Brain microvascular endothelial cell (primary cell): Measurements from ENCODE around the gene BORCS5.

Source experiments
- DNase-seq: peaks from one replicate; pipeline ENCODE4 v3.0.0-alpha.2; 2020
- H3K27ac ChIP-seq: fragments of 250-450 bp; sonication (Bioruptor Pico); 2 replicates; pipeline ENCODE4 v1.5.1; 2020; ENCODE audit warnings: mild to moderate bottlenecking, moderate library complexity
- H3K27me3 ChIP-seq: fragments of 250-450 bp; sonication (Bioruptor Pico); replicated peaks from 2 replicates; pipeline ENCODE4 v1.5.1; 2020; ENCODE audit warnings: mild to moderate bottlenecking
- H3K36me3 ChIP-seq: fragments of 250-450 bp; sonication (Bioruptor Pico); replicated peaks from 2 replicates; pipeline ENCODE4 v1.5.1; 2020; ENCODE audit warnings: mild to moderate bottlenecking
- H3K4me3 ChIP-seq: 2 replicates; pipeline ENCODE4 v1.5.1; 2011; ENCODE audit warnings: low read depth, mild to moderate bottlenecking, control low read depth, low read length, moderate library complexity
- in situ Hi-C: cut with HindIII; loops from 2 replicates; pipeline ENCODE4 v1.10.0; 2017; ENCODE audit warnings: low sequenced_read_pairs, low pct_ligation_motif_present
- TF ChIP-seq, protein P1 (sequence below): IDR thresholded peaks from 2 replicates; pipeline ENCODE4 v1.5.1; 2011; ENCODE audit warnings: low read depth, mild to moderate bottlenecking, moderate library complexity, low read length, control low read depth, inconsistent platforms; ENCODE audit errors: missing control alignments

Gene BORCS5

GRCh38 chr12:12326262-12326661 lies 30.6 kb upstream of the BORCS5 start:
- TF ChIP-seq, protein P1, sequence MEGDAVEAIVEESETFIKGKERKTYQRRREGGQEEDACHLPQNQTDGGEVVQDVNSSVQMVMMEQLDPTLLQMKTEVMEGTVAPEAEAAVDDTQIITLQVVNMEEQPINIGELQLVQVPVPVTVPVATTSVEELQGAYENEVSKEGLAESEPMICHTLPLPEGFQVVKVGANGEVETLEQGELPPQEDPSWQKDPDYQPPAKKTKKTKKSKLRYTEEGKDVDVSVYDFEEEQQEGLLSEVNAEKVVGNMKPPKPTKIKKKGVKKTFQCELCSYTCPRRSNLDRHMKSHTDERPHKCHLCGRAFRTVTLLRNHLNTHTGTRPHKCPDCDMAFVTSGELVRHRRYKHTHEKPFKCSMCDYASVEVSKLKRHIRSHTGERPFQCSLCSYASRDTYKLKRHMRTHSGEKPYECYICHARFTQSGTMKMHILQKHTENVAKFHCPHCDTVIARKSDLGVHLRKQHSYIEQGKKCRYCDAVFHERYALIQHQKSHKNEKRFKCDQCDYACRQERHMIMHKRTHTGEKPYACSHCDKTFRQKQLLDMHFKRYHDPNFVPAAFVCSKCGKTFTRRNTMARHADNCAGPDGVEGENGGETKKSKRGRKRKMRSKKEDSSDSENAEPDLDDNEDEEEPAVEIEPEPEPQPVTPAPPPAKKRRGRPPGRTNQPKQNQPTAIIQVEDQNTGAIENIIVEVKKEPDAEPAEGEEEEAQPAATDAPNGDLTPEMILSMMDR = no peak
- no peak overlapping the region for H3K4me3 ChIP-seq
- in situ Hi-C loops = loop anchor here (25.0 kb wide), 1 partner anchor 239 kb away; no protein-coding TSS in a partner anchor

GRCh38 chr12:12327802-12328201 lies 29.1 kb upstream of the BORCS5 start:
- no peaks in the 10 kb centered on the region for H3K36me3 ChIP-seq
- in situ Hi-C loops = loop anchor here (25.0 kb wide), 1 partner anchor 241 kb away; no protein-coding TSS in a partner anchor
- H3K27ac ChIP-seq = no peak overlapping the region
- H3K4me3 ChIP-seq = no peak overlapping the region
- no peaks in the 10 kb centered on the region for H3K27me3 ChIP-seq
- peak; percentile 36 for DNase-seq
- TF ChIP-seq, protein P1 = peak; percentile 54

More at GRCh38 chr12:12326262-12326661, 30.6 kb upstream of the BORCS5 start:
- Histone ChIP-seq H3K27ac (no peak overlapping the region), H3K27me3 (no peaks in the 10 kb centered on the region), H3K36me3 (no peaks in the 10 kb centered on the region)
- no peak for DNase-seq

GRCh38 chr12:12331244-12331771 lies 25.6 kb upstream of the BORCS5 start:
- Histone ChIP-seq H3K27ac (no peak overlapping the region), H3K27me3 (no peaks in the 10 kb centered on the region), H3K4me3 (no peak overlapping the region), H3K36me3 (no peaks in the 10 kb centered on the region)
- in situ Hi-C loops = loop anchor here (25.0 kb wide), 1 partner anchor 244 kb away; no protein-coding TSS in a partner anchor
- DNase-seq = peak; percentile 24
- TF ChIP-seq, protein P1 = no peak

DNA sequence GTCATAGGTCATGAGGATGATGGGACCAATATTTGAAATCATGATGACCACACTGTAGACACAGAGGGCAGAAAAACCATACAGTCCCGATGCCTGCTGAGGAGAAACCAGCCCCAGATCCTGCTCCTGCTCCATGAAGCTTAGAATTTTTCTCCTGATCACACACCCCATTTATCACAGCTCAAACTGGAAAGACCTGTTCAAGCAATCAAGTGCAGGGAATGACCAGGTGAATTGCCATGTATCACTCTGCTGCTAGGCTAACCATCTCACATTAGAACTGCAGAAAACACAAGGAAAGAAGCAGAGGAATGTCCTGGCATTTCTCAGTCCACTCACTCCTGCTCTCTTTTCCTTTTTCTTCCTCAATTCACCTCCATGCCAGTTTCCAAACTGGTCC lies 25.0 kb upstream of the BORCS5 start:
- TF ChIP-seq, protein P1 = no peak
- in situ Hi-C loops = loop anchor here (25.0 kb wide), 1 partner anchor 245 kb away; no protein-coding TSS in a partner anchor
- no peak for DNase-seq
- Histone ChIP-seq H3K27ac (no peak overlapping the region), H3K4me3 (no peak overlapping the region), H3K27me3 (no peaks in the 10 kb centered on the region), H3K36me3 (no peaks in the 10 kb centered on the region)

DNA sequence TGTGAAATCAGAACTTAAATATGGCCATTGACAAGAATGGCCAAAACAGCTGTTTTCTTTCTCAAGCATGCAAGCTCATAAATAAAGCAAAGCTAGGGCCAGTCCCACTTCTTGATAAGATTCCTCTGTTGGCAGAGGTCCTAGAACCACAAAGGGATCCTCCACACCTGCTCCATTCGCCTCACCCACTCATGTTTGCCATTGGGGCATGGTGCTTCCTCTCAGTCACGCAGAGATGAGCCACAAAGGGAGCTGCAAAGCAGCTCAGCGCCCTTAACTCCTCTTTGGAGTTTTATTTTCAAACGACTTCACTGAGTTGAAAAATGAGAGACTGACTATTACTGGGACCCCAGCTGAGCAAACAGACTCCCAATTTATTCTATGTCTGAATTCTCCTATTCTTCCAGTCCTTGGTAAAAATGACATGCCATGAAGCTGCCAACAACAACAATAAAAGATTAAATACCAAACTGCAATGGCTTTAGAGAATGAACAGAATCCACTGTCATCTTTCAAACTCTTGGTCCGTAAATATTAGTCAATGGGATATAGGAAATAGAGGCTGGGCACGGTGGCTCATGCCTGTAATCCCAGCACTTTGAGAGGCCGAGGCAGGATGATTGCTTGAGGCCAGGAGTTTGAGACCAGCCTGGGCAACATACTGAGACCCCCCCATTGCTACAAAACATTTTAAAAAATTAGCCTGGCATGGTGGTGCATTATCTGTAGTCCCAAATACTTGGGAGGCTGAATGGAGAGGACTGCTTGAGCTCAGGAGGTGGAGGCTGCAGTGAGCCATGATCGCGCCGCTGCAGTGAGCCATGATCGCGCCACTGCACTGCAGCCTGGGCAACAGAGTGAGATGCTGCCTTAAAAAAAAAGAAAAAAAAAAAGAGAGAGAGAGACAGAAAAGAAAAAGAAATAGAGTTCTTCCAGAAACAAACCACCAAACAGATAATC lies 23.2 kb upstream of the BORCS5 start:
- H3K27ac ChIP-seq = no peak overlapping the region
- no peaks in the 10 kb centered on the region for H3K27me3 ChIP-seq
- TF ChIP-seq, protein P1 = no peak
- in situ Hi-C loops = loop anchor here (25.0 kb wide), 1 partner anchor 246 kb away; no protein-coding TSS in a partner anchor
- peak; percentile 35 for DNase-seq
- H3K4me3 ChIP-seq = no peak overlapping the region
- H3K36me3 ChIP-seq = no peaks in the 10 kb centered on the region
